SU-DHL-6 (cell line): Measurements from ENCODE around the gene SLC7A4.

Source experiments
- EZH2phosphoT487 ChIP-seq: fragments of 200-600 bp; sonication (generic), shearing (Covaris generic); conservative IDR thresholded peaks from 2 replicates; pipeline ENCODE4 v1.6.1; 2018; ENCODE audit warnings: mild to moderate bottlenecking, antibody characterized with exemption, low read length, moderate library complexity, mixed read lengths
- TF ChIP-seq, protein P1 (sequence below): fragments of 200-600 bp; sonication (generic); IDR thresholded peaks from one replicate; pipeline ENCODE4 v1.5.1; 2017; ENCODE audit warnings: antibody characterized with exemption, mild to moderate bottlenecking, low read length, moderate library complexity; ENCODE audit not compliant: insufficient read depth, poor library complexity, severe bottlenecking

DNA sequence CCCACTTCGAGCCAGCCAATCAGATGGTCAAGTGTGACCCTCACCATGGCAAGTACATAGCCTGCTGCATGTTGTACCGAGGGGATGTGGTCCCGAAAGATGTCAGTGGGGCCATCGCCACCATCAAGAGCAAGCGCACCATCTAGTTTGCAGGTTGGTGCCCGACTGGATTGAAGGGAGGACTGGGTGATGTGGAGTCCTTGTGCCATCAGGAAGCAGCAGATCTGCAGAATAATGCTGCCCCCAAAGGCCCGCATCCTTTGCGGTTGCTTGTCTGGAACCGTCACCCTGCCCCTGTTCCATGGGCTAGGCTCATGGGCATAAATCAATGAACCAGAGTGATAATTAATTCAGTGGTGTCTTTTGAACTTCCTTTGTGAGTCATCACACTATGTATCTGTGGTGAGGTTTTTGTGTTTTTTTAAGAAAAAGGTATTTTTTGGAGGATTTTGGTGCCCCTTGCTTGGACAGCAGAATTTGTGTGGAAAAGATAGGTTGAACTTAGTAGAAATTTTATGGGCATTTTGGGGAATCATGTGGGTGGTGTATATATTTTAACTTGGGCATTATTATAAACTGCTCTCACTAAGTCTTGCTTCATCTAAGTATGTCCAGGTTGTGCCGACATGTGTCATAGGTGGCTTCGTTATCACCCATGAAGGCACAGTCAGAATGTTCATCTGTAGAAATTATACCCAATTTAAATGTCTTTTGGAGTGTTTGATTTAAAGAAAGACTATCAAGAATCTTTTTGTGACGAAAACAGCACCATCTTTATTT lies 35.7 kb upstream of the SLC7A4 start:
- TF ChIP-seq, protein P1, sequence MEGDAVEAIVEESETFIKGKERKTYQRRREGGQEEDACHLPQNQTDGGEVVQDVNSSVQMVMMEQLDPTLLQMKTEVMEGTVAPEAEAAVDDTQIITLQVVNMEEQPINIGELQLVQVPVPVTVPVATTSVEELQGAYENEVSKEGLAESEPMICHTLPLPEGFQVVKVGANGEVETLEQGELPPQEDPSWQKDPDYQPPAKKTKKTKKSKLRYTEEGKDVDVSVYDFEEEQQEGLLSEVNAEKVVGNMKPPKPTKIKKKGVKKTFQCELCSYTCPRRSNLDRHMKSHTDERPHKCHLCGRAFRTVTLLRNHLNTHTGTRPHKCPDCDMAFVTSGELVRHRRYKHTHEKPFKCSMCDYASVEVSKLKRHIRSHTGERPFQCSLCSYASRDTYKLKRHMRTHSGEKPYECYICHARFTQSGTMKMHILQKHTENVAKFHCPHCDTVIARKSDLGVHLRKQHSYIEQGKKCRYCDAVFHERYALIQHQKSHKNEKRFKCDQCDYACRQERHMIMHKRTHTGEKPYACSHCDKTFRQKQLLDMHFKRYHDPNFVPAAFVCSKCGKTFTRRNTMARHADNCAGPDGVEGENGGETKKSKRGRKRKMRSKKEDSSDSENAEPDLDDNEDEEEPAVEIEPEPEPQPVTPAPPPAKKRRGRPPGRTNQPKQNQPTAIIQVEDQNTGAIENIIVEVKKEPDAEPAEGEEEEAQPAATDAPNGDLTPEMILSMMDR, result no peak
- no peak for TF ChIP-seq EZH2phosphoT487
